HG03558 (cell line): ENCODE data around the gene TPO.

Experiments used
- ATAC-seq: cut with Tn5 transposase; IDR thresholded peaks from one replicate; pipeline ENCODE4 v1.9.1; 2021; ENCODE audit warnings: moderate number of reproducible peaks; ENCODE audit not compliant: unreplicated experiment; ENCODE audit errors: extremely low read depth

The TPO gene

GRCh38 chr2:1518331-1518803 is 105.1 kb downstream of the TPO start:
- no peak for ATAC-seq

GRCh38 chr2:1518867-1519530 is 105.7 kb downstream of the TPO start:
- ATAC-seq, result no peak

- no peak for ATAC-seq
Measured at GRCh38 chr2:1521191-1521877, 108.1 kb downstream of the TPO start.

DNA sequence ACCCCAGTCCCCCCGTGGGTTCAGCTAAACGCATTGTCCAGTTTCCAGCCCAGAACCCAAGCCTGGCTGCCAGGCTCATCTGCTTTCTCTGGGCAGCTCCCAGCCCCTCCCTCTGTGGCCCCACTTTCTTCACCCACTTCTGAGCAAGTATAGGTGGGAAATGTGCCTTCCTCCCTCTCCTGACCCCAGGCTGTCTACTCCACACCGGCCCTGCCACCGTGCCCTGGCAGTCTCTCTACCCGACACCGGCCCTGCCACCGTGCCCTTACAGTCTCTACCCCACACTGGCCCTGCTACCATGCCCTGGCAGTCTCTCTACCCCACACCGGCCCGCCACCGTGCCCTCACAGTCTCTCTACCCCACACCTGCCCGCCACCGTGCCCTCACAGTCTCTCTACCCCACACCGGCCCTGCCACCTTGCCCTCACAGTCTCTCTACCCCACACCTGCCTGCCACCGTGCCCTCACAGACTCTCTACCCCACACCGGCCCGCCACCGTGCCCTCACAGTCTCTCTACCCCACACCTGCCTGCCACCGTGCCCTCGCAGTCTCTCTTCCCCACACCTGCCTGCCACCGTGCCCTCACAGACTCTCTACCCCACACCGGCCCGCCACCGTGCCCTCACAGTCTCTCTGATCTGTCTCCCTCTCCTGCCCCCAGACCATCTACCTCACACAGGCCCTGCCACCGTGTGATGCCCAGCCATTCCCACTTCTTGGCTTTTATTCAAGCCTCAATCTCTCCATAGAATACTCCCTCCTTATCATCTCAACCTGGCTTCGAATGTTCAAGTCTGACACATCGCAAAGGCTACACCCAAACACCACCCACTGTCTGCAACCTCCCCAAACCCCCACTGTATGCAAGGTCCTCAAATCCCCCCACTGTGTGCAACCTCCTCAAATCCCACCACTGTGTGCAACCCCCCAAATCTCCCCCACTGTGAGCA is 108.9 kb downstream of the TPO start:
- ATAC-seq, result no peak

GRCh38 chr2:1527153-1527992 is 114.1 kb downstream of the TPO start:
- ATAC-seq, result no peak

- ATAC-seq, result no peak
Measured at GRCh38 chr2:1528273-1529064, 115.2 kb downstream of the TPO start.

DNA sequence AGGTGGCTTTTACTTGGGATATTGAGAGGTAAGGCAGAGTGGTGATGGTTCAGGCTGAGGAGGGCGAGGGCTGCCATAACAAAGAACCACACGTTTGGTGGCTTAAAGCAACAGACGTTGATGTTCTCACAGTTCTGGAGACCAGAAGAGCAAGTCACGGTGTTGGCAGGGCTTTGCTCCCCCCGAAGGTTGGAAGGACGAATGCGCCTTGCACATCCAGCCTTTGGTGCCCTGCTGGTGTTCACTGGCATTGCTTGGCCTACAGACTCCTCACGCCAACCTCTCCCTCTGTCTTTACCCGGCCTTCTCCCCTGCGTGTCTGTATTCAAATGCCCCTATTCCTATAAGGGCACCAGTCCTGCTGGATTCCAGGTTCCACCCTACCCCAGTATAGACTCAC is 125.4 kb downstream of the TPO start:
- no peak for ATAC-seq

- ATAC-seq, result no peak
Measured at GRCh38 chr2:1539441-1539840, 126.2 kb downstream of the TPO start.

- ATAC-seq, result no peak
Measured at GRCh38 chr2:1539973-1540372, 126.7 kb downstream of the TPO start.

DNA sequence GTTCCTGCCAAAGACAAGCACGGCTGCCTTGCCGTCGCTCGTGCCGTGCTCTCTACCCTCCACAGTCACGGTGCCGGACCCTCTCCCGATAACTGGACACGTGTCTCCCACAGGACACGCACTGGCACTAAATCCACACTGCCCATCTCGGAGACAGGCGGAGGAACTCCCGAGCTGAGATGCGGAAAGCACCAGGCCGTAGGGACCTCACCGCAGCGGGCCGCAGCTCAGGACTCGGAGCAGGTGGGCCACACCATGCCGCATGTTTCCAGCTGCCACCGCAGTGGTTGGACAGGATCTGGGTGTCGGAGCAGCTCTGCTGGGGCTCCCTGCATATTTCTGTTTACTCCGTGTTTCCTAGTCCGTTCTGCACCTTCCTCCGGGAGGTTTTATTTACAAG is 127.2 kb downstream of the TPO start:
- ATAC-seq, result no peak

DNA sequence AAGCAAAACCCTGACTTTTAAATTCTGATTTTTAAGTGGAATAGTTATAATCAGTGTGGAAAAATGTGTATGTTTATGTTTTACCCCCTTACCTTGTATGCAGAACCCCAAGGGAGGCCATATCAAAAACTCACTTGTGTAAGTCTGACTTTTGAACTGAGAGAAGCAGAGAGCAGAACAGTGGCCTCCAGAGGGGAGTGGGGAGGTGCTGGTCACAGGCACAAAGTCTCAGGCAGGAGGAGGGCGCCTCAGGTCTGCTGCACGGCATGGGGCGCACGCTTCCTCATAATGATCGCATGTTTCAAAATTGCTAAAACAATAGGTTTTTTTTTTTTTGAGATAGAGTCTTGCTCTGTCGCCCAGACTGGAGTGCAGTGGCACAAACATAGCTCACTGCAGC is 127.8 kb downstream of the TPO start:
- no peak for ATAC-seq

- no peak for ATAC-seq
Measured at GRCh38 chr2:1541819-1542475, 128.7 kb downstream of the TPO start.

DNA sequence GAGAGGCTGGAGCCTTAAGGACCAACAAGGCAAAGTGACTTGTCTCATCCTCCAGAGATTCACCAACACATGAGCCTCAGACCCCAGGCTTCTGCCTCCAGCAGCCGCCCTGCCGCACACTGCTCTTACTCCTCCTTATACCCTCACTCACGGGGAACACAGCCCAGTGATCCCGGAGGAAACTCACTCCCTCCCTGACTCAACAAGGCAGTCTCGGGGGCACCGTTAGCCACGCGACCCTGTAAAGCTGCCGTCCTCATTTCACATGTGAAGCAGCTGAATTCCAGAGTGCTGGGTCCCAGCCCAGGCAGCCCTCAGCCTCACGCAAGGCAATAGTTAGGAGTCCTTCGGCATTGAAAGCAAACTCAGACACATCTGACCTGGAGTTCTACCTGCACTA is 129.7 kb downstream of the TPO start:
- ATAC-seq, result no peak

DNA sequence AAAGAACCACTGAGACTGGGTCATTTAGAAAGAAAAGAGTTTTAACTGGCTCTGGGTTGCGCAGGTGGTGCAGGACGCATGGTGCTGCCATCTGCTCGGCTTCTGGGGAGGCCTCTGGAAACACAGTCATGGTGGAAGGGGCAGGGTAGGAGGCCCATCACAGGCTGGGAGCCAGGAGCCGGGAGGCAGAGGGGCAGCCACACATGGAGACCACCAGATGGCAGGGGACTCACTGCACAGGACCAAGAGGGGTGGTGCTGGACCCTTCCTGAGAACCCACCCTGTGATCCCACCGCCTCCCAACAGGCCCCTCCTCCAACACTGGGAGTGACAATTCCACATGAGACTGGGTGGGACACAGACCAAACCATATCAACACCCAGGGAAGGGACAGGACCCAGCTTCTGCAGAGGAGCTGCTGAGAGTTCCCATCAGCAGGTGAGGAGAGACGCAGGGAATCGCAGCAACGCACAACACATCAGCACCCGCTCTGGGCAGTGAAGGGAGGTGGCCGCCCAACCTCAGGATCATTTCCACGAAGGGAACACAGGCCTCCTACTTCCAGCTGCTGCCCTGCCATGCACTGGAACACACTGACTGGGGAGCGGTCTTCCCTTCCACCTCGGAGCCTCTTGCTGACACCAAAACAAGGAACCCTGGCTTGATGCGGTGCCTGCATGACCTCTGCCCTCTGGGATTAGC is 130.7 kb downstream of the TPO start:
- no peak for ATAC-seq

DNA sequence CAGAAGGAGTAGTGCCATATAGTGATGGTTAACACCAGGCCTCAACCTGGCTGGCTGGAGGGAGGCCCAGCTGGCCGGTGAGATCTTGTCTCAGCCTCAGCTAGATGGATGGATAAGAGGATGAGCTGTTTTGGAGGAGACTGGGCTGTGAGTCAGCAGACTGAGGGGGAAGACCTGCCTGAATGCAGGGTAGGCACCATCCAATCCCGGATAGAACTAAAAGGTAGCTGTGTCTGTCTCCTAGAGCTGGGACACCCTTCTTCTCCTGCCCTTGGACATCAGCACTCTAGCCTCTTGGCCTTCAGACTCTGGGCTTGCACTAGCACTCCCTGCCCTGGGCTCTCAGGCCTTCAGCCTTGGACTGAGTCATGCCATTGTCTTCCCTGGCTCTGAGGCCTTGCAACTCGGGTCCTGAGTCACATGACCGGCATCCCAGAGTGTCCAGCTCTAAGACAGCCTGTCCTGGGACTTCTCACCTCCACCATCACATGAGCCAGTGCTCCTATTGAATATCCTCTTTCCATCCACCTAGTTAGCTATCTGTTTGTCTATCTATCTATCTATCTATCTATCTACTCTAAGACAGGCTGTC is 131.3 kb downstream of the TPO start:
- ATAC-seq, result no peak

DNA sequence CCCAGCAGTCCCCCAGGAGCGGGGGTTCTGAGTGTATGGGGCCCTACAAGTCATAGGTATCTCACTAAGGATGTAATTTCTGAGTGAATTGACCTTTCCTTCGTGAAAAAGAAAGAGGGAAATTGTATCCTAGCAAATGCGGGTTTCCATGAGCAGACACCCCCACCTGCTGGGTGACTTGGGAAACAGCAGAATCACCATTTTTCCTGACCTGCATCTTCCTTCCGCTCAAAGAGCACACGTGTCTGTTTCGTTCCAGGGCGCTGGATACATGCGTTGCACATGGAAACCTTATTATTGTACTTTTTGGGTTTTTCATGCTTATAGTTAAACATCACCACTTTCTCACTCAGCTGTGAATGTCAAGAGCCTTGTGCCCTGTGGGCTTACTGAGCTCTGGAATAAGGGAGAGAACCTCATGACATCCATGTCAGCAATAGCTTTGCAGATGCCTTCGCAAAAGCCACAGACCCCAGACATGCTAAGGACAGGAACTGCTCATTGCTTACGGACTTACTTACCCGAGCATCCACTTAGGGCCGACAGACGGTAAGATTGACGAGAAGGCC is 132.8 kb downstream of the TPO start:
- no peak for ATAC-seq

GRCh38 chr2:1546901-1547300 is 133.6 kb downstream of the TPO start:
- no peak for ATAC-seq
